Astrocyte of the spinal cord (primary cell): ENCODE data around the gene JPH2.

Experiments used
- DNase-seq: peaks from one replicate; pipeline ENCODE4 v3.0.0; 2011; ENCODE audit warnings: low read depth, low spot score
- H3K4me3 ChIP-seq: 2 replicates; pipeline ENCODE4 v1.5.1; 2011; ENCODE audit warnings: low read depth, mild to moderate bottlenecking, low read length, moderate library complexity
- CTCF ChIP-seq: IDR thresholded peaks from 2 replicates; pipeline ENCODE4 v1.5.1; 2012; ENCODE audit warnings: low read depth, mild to moderate bottlenecking, low read length, inconsistent platforms
- in situ Hi-C: cut with HindIII; loops from 2 replicates; pipeline ENCODE4 v1.10.0; 2017; ENCODE audit warnings: low sequenced_read_pairs

JPH2 gene

GRCh38 chr20:44067650-44068081 is 119.3 kb downstream of the JPH2 start:
- in situ Hi-C loops: no loop called here
- TF ChIP-seq CTCF: no peak
- DNase-seq: no peak
- no peak overlapping the region for H3K4me3 ChIP-seq

- H3K4me3 ChIP-seq: no peak overlapping the region
- no peak for TF ChIP-seq CTCF
- no peak for DNase-seq
- in situ Hi-C loops: no loop called here
These were observed 120.1 kb downstream of the JPH2 start for GRCh38 chr20:44066645-44067606.

- no peak for DNase-seq
- no peak overlapping the region for H3K4me3 ChIP-seq
- in situ Hi-C loops: no loop called here
- TF ChIP-seq CTCF: no peak
These were observed 121.3 kb downstream of the JPH2 start for GRCh38 chr20:44065401-44066340.

- TF ChIP-seq CTCF: no peak
- DNase-seq: no peak
- in situ Hi-C loops: no loop called here
- H3K4me3 ChIP-seq: no peak overlapping the region
These were observed 122.2 kb downstream of the JPH2 start for GRCh38 chr20:44064501-44065400.
